Astrocyte of the spinal cord (primary cell): ENCODE results near the gene ICE1.
"Not testable (repeated sequence)": the region's sequence is repeated elsewhere in the genome, so short reads cannot be mapped to it uniquely, and the experiment has no call there.

Experiments used
- DNase-seq: peaks from one replicate; pipeline ENCODE4 v3.0.0; 2011; ENCODE audit warnings: low read depth, low spot score
- H3K4me3 ChIP-seq: 2 replicates; pipeline ENCODE4 v1.5.1; 2011; ENCODE audit warnings: low read depth, mild to moderate bottlenecking, low read length, moderate library complexity
- CTCF ChIP-seq: IDR thresholded peaks from 2 replicates; pipeline ENCODE4 v1.5.1; 2012; ENCODE audit warnings: low read depth, mild to moderate bottlenecking, low read length, inconsistent platforms
- in situ Hi-C: cut with HindIII; loops from 2 replicates; pipeline ENCODE4 v1.10.0; 2017; ENCODE audit warnings: low sequenced_read_pairs

Gene ICE1

GRCh38 chr5:5511904-5512416 lies 89.5 kb downstream of the ICE1 start:
- no peak for DNase-seq
- H3K4me3 ChIP-seq, result no peak overlapping the region
- in situ Hi-C loops, result no loop called here
- no peak for TF ChIP-seq CTCF

DNA sequence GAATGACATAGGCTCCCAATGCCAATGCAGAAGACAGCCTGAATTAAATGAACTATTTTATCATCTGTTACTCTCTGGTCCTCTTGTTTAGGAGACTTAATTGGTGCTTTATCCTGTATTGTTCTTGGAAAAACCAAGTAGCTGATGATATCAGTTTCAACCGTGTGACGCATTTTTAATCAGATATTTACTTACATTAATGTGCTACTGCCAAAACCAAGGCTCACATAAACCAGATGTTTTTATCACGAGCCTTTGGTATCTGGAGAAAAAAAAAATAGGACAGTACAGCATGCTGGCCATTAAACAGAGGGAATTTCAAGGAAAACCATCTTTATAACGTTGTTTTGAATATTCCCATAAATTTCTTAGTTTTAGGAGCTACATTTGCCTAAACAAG lies 90.1 kb downstream of the ICE1 start:
- TF ChIP-seq CTCF, result no peak
- DNase-seq, result no peak
- in situ Hi-C loops, result no loop called here
- no peak overlapping the region for H3K4me3 ChIP-seq

DNA sequence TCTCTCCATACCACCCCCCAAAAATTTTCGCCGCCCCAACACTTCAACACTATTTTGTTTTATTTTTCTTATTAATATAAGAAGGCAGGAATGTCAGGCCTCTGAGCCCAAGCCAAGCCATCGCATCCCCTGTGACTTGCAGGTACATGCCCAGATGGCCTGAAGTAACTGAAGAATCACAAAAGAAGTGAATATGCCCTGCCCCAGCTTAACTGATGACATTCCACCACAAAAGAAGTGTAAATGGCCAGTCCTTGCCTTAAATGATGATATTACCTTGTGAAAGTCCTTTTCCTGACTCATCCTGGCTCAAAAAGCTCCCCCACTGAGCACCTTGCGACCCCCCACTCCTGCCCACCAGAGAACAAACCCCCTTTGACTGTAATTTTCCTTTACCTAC lies 98.1 kb downstream of the ICE1 start:
- DNase-seq, H3K4me3 ChIP-seq, in situ Hi-C loops: not testable (repeated sequence)

- DNase-seq, result no peak
- in situ Hi-C loops, result no loop called here
- TF ChIP-seq CTCF, result no peak
- no peak overlapping the region for H3K4me3 ChIP-seq
Measured at GRCh38 chr5:5521029-5521428, 98.6 kb downstream of the ICE1 start.

- no peak overlapping the region for H3K4me3 ChIP-seq
- in situ Hi-C loops, result no loop called here
- no peak for DNase-seq
- TF ChIP-seq CTCF, result no peak
Measured at GRCh38 chr5:5521478-5521877, 99.0 kb downstream of the ICE1 start.

DNA sequence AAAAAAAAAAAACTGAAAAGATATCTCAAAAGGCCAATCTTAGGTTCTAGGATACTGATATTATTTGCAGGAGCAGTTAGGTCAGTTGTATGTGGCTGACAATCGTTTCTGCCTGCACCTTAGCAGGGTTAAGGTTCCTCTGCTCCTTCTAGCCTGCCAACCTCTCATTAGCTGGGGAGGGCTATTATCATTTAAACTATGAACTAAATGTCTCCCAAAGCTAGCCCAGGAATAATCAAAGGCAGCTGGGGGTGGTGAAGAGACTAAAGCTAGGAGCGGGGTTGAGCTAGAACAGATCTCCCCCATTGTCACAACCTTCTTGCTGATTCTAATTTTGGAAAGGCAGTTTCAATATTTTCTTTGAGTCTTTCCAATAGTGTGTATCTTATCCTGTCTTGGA lies 99.9 kb downstream of the ICE1 start:
- no peak for DNase-seq
- TF ChIP-seq CTCF, result no peak

DNA sequence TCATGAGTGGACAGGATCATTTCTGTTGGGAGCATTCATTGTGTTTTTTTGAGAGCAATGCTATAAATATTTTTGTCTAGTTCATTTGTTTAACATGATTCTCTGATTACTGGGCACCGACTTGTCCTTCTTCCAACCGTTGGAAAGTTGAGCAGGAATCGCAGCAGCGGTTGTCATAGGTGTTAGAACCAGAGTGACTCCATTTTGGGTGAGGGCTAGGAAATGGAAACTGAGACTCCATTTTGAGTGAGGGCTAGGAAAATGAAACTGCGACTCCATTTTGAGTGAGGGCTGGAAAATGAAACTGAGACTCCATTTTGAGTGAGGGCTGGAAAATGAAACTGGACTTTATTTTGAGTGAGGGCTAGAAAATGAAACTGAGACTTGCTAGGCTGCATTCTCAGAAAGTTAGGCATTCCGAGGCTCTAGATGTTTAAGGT lies 100.6 kb downstream of the ICE1 start:
- in situ Hi-C loops, result no loop called here
- no peak overlapping the region for H3K4me3 ChIP-seq
- peak; percentile 1 for DNase-seq
- no peak for TF ChIP-seq CTCF

More for the DNA sequence above, 99.9 kb downstream of the ICE1 start:
- in situ Hi-C loops, result no loop called here
- H3K4me3 ChIP-seq, result no peak overlapping the region
